Measurements from ENCODE around the gene CLDN7. TPM values are rescaled to one million over a fixed set of nuclear protein-coding genes. Genes with fewer than 3 reads are reported as not detected.

CLDN7 gene
- total RNA-seq, 2 donors from 2014 or later: 142 to 149 TPM

DNA sequence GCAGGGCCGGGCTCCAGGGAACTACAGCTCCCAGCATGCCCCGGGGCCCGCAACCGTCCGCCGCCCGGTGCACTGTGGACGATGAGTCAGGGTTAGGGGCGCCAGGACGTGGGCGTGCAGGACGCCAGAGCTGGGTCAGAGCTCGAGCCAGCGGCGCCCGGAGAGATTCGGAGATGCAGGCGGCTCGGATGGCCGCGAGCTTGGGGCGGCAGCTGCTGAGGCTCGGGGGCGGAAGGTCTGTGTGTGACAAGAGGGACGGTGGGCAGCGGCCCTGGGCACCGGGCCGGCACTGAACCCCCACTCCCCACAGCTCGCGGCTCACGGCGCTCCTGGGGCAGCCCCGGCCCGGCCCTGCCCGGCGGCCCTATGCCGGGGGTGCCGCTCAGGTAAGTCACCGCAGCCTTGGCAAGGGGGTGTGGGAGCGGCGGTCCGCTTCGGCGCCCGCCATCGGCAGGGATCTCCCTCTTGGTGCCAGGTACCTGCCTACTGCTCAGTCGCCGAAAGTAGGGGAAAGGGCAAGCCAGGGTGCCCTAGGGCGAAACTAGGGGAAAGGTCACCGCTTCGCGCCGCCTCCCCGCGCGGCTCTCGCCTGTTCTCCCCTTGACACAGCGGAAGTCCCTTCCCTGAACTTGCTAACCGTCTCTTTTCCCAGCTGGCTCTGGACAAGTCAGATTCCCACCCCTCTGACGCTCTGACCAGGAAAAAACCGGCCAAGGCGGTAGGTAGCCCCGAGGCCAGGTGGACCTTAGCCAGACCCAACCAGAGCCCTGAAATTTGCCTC is 42.3 kb downstream of the CLDN7 start, which contains the start of the genes ACADVL and DLG4:
Gene ACADVL, plus strand, starts transcription at position 127 of the 781 bp plus-strand sequence. Its CDS starts 47 bp downstream, at position 174.
Gene DLG4, minus strand, starts transcription at position 25 of the 781 bp plus-strand sequence.
- DNase-seq: peak; percentile 96
- TF ChIP-seq, protein P1, sequence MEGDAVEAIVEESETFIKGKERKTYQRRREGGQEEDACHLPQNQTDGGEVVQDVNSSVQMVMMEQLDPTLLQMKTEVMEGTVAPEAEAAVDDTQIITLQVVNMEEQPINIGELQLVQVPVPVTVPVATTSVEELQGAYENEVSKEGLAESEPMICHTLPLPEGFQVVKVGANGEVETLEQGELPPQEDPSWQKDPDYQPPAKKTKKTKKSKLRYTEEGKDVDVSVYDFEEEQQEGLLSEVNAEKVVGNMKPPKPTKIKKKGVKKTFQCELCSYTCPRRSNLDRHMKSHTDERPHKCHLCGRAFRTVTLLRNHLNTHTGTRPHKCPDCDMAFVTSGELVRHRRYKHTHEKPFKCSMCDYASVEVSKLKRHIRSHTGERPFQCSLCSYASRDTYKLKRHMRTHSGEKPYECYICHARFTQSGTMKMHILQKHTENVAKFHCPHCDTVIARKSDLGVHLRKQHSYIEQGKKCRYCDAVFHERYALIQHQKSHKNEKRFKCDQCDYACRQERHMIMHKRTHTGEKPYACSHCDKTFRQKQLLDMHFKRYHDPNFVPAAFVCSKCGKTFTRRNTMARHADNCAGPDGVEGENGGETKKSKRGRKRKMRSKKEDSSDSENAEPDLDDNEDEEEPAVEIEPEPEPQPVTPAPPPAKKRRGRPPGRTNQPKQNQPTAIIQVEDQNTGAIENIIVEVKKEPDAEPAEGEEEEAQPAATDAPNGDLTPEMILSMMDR (conservative IDR thresholded peaks at IDR 0.05): no peak
- H3K27ac Mint-ChIP-seq: peak within 1 kb of the TSS; percentile 96
- Histone ChIP-seq H3K36me3 (ENCODE audit: control insufficient read depth, insufficient read depth, low read length) (peaks cover 35% of the 10 kb centered on the region), H3K4me1 (ENCODE audit: control insufficient read depth, insufficient read depth, low read length) (peaks cover 19% of the 10 kb centered on the region), H3K9ac (ENCODE audit: extremely low read depth, low read length, poor library complexity, severe bottlenecking) (peak within 1 kb of the TSS; percentile 85), H3K27me3 (ENCODE audit: control insufficient read depth, insufficient read depth, low read length, poor library complexity, severe bottlenecking) (no peaks in the 10 kb centered on the region), H3K9me3 (ENCODE audit: control insufficient read depth, low read length) (no peaks in the 10 kb centered on the region), H3K27ac (ENCODE audit: low read depth, low read length) (peak within 1 kb of the TSS; percentile 59), H3K4me3 (ENCODE audit: low read length) (peak within 1 kb of the TSS; percentile 87)
- H3K9me3 Mint-ChIP-seq: no peaks in the 10 kb centered on the region
- H3K4me1 Mint-ChIP-seq: peaks cover 42% of the 10 kb centered on the region
- 0 to 2% methylated on average over 24 to 63 of the region's 63 CpGs for WGBS, 2 experiments (ENCODE audit: insufficient coverage in 1 of 2, insufficient read length in 1 of 2)
- peaks cover 38% of the 10 kb centered on the region for H3K36me3 Mint-ChIP-seq (ENCODE audit: low read depth)
- H3K27me3 Mint-ChIP-seq (ENCODE audit: insufficient read depth): no peaks in the 10 kb centered on the region
- peak within 1 kb of the TSS; percentile 86 for H3K4me3 Mint-ChIP-seq

DNA sequence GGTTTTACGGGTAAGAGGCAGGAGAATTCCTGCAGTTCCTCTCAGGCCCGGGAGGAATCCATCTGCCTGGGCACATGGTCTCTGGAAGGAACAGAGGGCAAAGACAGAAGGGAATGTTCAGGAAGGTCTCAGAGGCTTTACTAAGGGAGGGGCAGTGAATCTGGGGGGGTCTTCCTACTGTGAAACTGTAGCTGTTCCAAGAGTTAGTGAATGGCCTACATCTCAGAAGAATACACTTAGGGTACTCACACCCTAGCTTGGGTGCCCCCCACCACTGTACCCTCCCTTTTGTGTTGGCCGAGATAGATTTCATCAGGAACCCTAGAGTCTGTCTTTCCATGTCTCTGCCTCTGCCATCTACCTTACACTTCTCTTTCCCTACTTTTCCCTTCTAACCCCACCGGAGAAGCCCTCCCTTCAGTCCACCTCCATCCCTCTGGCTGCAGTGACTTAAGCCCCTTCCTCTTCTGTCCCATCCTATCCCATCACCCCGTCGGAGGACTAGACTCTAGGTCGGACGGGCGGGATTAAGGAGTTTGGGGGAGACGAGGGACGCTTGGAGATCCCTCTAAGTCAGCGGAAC is 43.0 kb downstream of the CLDN7 start:
- Mint-ChIP-seq H3K9me3 (no peaks in the 10 kb centered on the region), H3K27me3 (ENCODE audit: insufficient read depth) (no peaks in the 10 kb centered on the region), H3K4me1 (peaks cover 42% of the 10 kb centered on the region), H3K27ac (peak overlapping the region; percentile 95), H3K36me3 (ENCODE audit: low read depth) (peaks cover 33% of the 10 kb centered on the region), H3K4me3 (peak overlapping the region; percentile 86)
- no peak for DNase-seq
- Histone ChIP-seq H3K36me3 (ENCODE audit: control insufficient read depth, insufficient read depth, low read length) (peaks cover 30% of the 10 kb centered on the region), H3K9me3 (ENCODE audit: control insufficient read depth, low read length) (no peaks in the 10 kb centered on the region), H3K27me3 (ENCODE audit: control insufficient read depth, insufficient read depth, low read length, poor library complexity, severe bottlenecking) (no peaks in the 10 kb centered on the region), H3K27ac (ENCODE audit: low read depth, low read length) (no peak overlapping the region), H3K9ac (ENCODE audit: extremely low read depth, low read length, poor library complexity, severe bottlenecking) (peak overlapping the region; percentile 85), H3K4me1 (ENCODE audit: control insufficient read depth, insufficient read depth, low read length) (peaks cover 16% of the 10 kb centered on the region), H3K4me3 (ENCODE audit: low read length) (peak overlapping the region; percentile 87)
- TF ChIP-seq, protein P1 (conservative IDR thresholded peaks at IDR 0.05): no peak
- 28 to 83% methylated on average over 3 to 12 of the region's 12 CpGs for WGBS, 2 experiments (ENCODE audit: insufficient coverage in 1 of 2, insufficient read length in 1 of 2)

DNA sequence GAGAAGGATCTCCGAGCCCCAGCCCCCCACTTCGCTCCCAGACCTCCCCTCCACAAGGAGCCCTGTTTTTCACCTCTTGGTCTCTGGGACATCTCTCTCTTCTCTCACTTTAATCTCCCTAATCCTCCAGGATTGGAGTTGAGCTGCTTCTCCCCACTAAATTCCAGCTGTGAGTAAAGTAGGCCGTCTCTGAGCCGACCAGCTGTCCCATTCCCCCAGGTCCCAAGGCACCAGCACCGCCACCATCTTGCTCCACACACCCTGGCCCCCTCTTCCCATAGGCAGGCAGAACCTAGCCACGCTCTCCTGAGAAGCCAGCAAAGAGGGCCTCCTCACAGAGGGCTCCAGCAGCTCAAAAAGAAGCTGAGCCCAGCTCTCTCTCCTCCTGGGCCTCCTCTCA is 43.5 kb downstream of the CLDN7 start:
- Mint-ChIP-seq H3K4me3 (peak overlapping the region; percentile 86), H3K36me3 (ENCODE audit: low read depth) (peaks cover 27% of the 10 kb centered on the region), H3K27me3 (ENCODE audit: insufficient read depth) (no peaks in the 10 kb centered on the region), H3K27ac (peak overlapping the region; percentile 22), H3K4me1 (peaks cover 42% of the 10 kb centered on the region), H3K9me3 (no peaks in the 10 kb centered on the region)
- Histone ChIP-seq H3K9me3 (ENCODE audit: control insufficient read depth, low read length) (no peaks in the 10 kb centered on the region), H3K9ac (ENCODE audit: extremely low read depth, low read length, poor library complexity, severe bottlenecking) (no peak overlapping the region), H3K27me3 (ENCODE audit: control insufficient read depth, insufficient read depth, low read length, poor library complexity, severe bottlenecking) (no peaks in the 10 kb centered on the region), H3K27ac (ENCODE audit: low read depth, low read length) (no peak overlapping the region), H3K4me3 (ENCODE audit: low read length) (no peak overlapping the region), H3K36me3 (ENCODE audit: control insufficient read depth, insufficient read depth, low read length) (peaks cover 25% of the 10 kb centered on the region), H3K4me1 (ENCODE audit: control insufficient read depth, insufficient read depth, low read length) (peaks cover 16% of the 10 kb centered on the region)
- TF ChIP-seq, protein P1 (conservative IDR thresholded peaks at IDR 0.05): no peak
- WGBS, 2 experiments (ENCODE audit: insufficient coverage in 1 of 2, insufficient read length in 1 of 2): 75 to 100% methylated on average over 1 to 6 of the region's 6 CpGs
- DNase-seq: no peak
